Fibroblast of lung (primary cell): ENCODE data around the gene PDZRN4.

Experiments used
- EZH2 ChIP-seq: IDR thresholded peaks from 2 replicates; pipeline ENCODE4 v1.5.1; 2012; ENCODE audit warnings: low read length, control low read depth, mild to moderate bottlenecking; ENCODE audit errors: missing control alignments
- TF ChIP-seq, protein P1 (sequence below), 2 donors: IDR thresholded peaks in 1 of 2; conservative IDR thresholded peaks in 1 of 2; 1 replicate in 1 of 2; 2 replicates in 1 of 2; pipeline ENCODE4 v1.5.1; 2011 to 2012; ENCODE audit warnings: low read length in 2 of 2, control low read depth in 1 of 2, inconsistent platforms in 1 of 2, low read depth in 1 of 2, mild to moderate bottlenecking in 1 of 2

DNA sequence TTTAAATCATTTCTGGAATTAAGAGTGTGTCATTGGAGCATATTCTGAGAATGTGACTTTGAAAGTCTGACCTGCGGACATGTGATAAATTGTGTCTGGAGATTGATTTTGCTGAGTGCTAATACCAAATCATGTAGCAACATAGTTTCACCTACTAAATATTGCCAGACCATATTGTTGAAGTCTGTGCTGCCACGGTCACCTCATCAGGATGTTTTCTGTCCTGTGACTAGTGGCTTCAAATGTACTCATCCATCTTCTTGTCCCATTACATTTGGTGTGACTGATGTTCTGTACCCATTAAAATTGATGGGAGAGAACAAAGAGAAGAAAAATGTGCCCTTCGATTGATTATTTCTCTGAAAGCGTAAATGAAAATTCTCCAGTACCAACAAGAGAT, 265.3 kb downstream of the PDZRN4 start:
- TF ChIP-seq, protein P1, sequence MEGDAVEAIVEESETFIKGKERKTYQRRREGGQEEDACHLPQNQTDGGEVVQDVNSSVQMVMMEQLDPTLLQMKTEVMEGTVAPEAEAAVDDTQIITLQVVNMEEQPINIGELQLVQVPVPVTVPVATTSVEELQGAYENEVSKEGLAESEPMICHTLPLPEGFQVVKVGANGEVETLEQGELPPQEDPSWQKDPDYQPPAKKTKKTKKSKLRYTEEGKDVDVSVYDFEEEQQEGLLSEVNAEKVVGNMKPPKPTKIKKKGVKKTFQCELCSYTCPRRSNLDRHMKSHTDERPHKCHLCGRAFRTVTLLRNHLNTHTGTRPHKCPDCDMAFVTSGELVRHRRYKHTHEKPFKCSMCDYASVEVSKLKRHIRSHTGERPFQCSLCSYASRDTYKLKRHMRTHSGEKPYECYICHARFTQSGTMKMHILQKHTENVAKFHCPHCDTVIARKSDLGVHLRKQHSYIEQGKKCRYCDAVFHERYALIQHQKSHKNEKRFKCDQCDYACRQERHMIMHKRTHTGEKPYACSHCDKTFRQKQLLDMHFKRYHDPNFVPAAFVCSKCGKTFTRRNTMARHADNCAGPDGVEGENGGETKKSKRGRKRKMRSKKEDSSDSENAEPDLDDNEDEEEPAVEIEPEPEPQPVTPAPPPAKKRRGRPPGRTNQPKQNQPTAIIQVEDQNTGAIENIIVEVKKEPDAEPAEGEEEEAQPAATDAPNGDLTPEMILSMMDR (conservative IDR thresholded peaks at IDR 0.05 in 1 of 2, IDR thresholded peaks at IDR 0.05 in 1 of 2; ENCODE audit: low read depth in 1 of 2, low read length in 2 of 2): no peak
- no peak for TF ChIP-seq EZH2
